Measurements from ENCODE around the gene CCDC110. TPM values are rescaled to one million over a fixed set of nuclear protein-coding genes. Genes with fewer than 3 reads are reported as not detected.

Gene CCDC110
- total RNA-seq, 3 donors from 2014 or later (not counting 1 experiment from before 2014, with no cell fraction given) = not detected

DNA sequence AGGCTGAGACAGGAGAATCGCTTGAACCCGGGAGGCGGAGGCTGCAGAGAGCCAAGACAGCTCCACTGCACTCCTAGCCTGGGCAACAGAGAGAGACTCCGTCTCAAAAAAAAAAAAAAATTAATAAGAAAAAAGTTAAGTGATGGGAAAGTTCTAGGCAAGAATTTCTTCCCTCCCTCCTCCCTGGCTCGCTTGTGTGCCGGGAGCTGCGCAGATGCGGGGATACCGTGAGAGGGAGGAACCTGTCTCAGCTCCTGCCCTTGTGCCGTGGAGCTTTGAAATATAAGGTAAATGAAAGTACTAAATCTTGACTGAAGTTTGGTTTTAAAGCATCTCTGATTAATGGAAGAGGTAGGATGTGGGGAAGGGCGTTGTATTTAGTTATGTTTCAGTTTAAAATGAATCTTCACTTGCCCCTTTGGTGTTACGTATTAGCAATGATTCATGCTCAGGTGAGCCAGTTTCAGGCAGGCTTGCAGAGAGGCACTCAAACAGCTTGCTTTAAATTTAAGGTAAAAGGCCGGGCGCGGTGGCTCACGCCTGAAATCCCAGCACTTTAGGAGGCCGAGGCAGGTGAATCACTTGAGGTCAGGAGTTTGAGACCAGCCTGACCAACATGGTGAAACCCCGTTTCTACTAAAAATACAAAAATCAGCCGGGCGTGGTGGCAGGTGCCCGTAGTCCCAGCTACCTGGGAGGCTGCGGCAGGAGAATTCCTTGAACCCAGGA lies 44.4 kb downstream of the CCDC110 start:
- TF ChIP-seq, protein P1, sequence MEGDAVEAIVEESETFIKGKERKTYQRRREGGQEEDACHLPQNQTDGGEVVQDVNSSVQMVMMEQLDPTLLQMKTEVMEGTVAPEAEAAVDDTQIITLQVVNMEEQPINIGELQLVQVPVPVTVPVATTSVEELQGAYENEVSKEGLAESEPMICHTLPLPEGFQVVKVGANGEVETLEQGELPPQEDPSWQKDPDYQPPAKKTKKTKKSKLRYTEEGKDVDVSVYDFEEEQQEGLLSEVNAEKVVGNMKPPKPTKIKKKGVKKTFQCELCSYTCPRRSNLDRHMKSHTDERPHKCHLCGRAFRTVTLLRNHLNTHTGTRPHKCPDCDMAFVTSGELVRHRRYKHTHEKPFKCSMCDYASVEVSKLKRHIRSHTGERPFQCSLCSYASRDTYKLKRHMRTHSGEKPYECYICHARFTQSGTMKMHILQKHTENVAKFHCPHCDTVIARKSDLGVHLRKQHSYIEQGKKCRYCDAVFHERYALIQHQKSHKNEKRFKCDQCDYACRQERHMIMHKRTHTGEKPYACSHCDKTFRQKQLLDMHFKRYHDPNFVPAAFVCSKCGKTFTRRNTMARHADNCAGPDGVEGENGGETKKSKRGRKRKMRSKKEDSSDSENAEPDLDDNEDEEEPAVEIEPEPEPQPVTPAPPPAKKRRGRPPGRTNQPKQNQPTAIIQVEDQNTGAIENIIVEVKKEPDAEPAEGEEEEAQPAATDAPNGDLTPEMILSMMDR (IDR thresholded peaks at IDR 0.05) = no peak
- Histone ChIP-seq H3K27ac (ENCODE audit: low read length) (no peak overlapping the region), H3K4me3 (ENCODE audit: low read length) (no peak overlapping the region), H3K27me3 (ENCODE audit: control insufficient read depth, insufficient read depth, low read length) (peaks cover 2% of the 10 kb centered on the region), H3K36me3 (ENCODE audit: control insufficient read depth, insufficient read depth, low read length) (no peaks in the 10 kb centered on the region), H3K9me3 (ENCODE audit: control insufficient read depth, insufficient read depth, low read length) (no peaks in the 10 kb centered on the region), H3K4me1 (ENCODE audit: control insufficient read depth, insufficient read depth, low read length) (peaks cover 13% of the 10 kb centered on the region)
- peak overlapping the region; percentile 7 for H3K4me3 Mint-ChIP-seq
- intact Hi-C loops (cut with micrococcal nuclease) = loop anchor here (10.0 kb wide), 1 partner anchor 222 kb away; the partner anchor contains the start of genes CFAP97 and SNX25
- H3K9me3 Mint-ChIP-seq = no peaks in the 10 kb centered on the region
- no peaks in the 10 kb centered on the region for H3K36me3 Mint-ChIP-seq
- H3K27ac Mint-ChIP-seq = peak overlapping the region; percentile 84 to 89
- 92% methylated on average over 20 of the region's 22 CpGs for WGBS (ENCODE audit: insufficient coverage)
- peaks cover 6 to 21% of the 10 kb centered on the region in 2 donors for H3K27me3 Mint-ChIP-seq (ENCODE audit: low read depth in 2 of 2)
- ATAC-seq (no peak), DNase-seq (no peak)
- peaks cover 9 to 25% of the 10 kb centered on the region in 2 donors for H3K4me1 Mint-ChIP-seq

DNA sequence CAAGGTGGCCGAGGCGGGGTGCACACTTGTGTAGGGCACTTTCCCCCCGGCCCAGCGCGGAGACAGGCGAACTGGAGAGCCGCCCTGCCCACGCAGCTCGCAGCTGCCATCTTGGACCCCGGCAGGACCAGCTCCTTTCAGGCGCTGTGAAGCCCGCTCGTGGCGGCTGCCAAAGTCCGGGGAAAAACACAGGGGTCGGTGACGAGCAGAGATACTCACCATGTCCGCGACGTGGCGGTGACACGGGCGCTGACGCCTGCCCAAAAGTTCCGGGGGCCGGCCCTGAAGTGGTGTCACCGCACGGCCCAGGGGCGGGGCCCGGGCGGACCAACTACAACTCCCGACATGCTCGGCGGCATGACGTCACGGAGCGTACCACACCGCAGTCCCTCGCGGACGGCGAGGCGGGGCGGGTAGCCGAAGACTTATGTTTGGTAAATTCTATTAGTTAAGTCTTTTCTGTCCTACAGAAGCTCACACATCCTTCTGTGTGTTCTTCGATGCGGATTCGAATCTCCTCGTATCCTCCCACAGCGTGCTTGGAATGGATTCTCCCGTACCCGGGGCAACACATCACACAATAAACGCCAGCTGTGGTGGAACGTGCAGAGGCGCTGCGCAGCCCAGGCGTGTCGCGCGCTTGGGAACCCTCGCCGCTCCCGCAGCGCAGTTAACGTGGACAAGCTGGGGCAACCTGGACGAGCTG lies 45.7 kb downstream of the CCDC110 start, which contains the start of gene UFSP2:
UFSP2 (minus strand) TSS at position 318 of the 706 bp plus-strand sequence; CDS start at position 222, 96 bp downstream.
- peaks cover 5% of the 10 kb centered on the region for H3K36me3 ChIP-seq (ENCODE audit: control insufficient read depth, insufficient read depth, low read length)
- DNase-seq (peak; percentile 95 to 96), ATAC-seq (peak; percentile 86 to 95 (median 86))
- peak within 1 kb of the TSS; percentile 93 for H3K27ac ChIP-seq (ENCODE audit: low read length)
- H3K4me1 Mint-ChIP-seq = peaks cover 9 to 32% of the 10 kb centered on the region in 2 donors
- H3K27me3 Mint-ChIP-seq (ENCODE audit: low read depth in 2 of 2) = peaks cover 2 to 11% of the 10 kb centered on the region in 2 donors
- peak within 1 kb of the TSS; percentile 84 to 89 for H3K27ac Mint-ChIP-seq
- WGBS (ENCODE audit: insufficient coverage) = under 1% methylated on average over 66 of the region's 66 CpGs
- H3K4me3 ChIP-seq (ENCODE audit: low read length) = peak within 1 kb of the TSS; percentile 90
- H3K4me3 Mint-ChIP-seq = peak within 1 kb of the TSS; percentile 87
- no peaks in the 10 kb centered on the region for H3K36me3 Mint-ChIP-seq
- TF ChIP-seq, protein P1 (IDR thresholded peaks at IDR 0.05) = no peak
- no peaks in the 10 kb centered on the region for H3K9me3 ChIP-seq (ENCODE audit: control insufficient read depth, insufficient read depth, low read length)
- H3K27me3 ChIP-seq (ENCODE audit: control insufficient read depth, insufficient read depth, low read length) = no peaks in the 10 kb centered on the region
- intact Hi-C loops (cut with micrococcal nuclease) = loop anchor here (1.0 to 10.0 kb wide), 3 partner anchors 29 to 221 kb away; partner anchors contain the start of genes ANKRD37, CCDC110, CFAP97 and SNX25
- no peaks in the 10 kb centered on the region for H3K9me3 Mint-ChIP-seq
- peaks cover 13% of the 10 kb centered on the region for H3K4me1 ChIP-seq (ENCODE audit: control insufficient read depth, insufficient read depth, low read length)

DNA sequence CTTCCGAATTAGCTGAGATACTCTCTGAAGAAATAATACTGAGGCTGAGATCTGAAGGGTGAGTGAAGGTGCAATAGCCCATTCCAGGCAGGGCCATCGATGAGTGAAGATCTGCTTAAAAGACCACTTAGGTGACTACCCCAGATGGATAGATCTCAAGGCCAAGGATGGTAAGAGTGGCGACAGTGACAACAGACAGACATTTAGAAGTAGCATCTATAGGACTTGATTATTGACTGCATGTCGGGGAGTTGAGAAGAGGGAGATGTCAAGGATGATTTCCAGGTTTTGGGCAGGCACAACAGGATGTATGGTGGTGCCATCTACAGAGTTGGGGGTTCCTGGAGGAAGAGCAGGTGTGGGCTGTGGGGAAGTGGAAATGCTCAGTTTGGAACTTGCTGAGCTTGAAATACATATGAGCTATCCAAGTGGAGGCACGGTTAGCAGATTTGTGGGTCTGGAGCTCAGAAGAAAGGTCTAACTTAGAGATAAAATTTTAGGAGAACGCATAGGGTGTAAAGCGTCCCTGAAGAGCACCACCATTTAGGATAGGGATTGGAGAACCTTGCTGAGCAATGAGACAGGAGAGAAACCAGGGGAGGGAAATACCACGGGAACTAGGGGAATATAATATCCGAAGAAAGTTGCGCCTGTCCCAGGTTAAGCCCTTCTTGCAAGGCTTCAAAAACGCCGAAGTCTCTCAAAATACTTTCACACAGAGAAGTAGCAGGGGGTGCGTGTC lies 46.5 kb downstream of the CCDC110 start:
- intact Hi-C loops (cut with micrococcal nuclease) = loop anchor here (1.0 to 10.0 kb wide), 3 partner anchors 29 to 220 kb away; partner anchors contain the start of genes ANKRD37, CCDC110, CFAP97 and SNX25

More for the DNA sequence above, 46.5 kb downstream of the CCDC110 start:
- WGBS (ENCODE audit: insufficient coverage) = 22% methylated on average over 12 of the region's 13 CpGs
- peaks cover 13% of the 10 kb centered on the region for H3K4me1 ChIP-seq (ENCODE audit: control insufficient read depth, insufficient read depth, low read length)
- no peaks in the 10 kb centered on the region for H3K9me3 Mint-ChIP-seq
- peak overlapping the region; percentile 93 for H3K27ac ChIP-seq (ENCODE audit: low read length)
- no peaks in the 10 kb centered on the region for H3K9me3 ChIP-seq (ENCODE audit: control insufficient read depth, insufficient read depth, low read length)
- H3K36me3 ChIP-seq (ENCODE audit: control insufficient read depth, insufficient read depth, low read length) = peaks cover 5% of the 10 kb centered on the region
- H3K36me3 Mint-ChIP-seq = no peaks in the 10 kb centered on the region
- H3K4me3 Mint-ChIP-seq = peak overlapping the region; percentile 87
- peaks cover 9 to 32% of the 10 kb centered on the region in 2 donors for H3K4me1 Mint-ChIP-seq
- TF ChIP-seq, protein P1 (IDR thresholded peaks at IDR 0.05) = no peak
- H3K27me3 ChIP-seq (ENCODE audit: control insufficient read depth, insufficient read depth, low read length) = no peaks in the 10 kb centered on the region
- DNase-seq (peak in 1 of 2 donors; percentile 47), ATAC-seq (no peak)
- H3K4me3 ChIP-seq (ENCODE audit: low read length) = peak overlapping the region; percentile 90
- H3K27ac Mint-ChIP-seq = peak overlapping the region; percentile 84 to 89
- H3K27me3 Mint-ChIP-seq (ENCODE audit: low read depth in 2 of 2) = peaks cover 2 to 11% of the 10 kb centered on the region in 2 donors

Data from natural killer cell (primary cell).